NCI-H526 treated with DMSO at 0.1 percent for 48 hours (cell line): ENCODE data around the gene ZMYND19.
"Not testable (repeated sequence)": the region's sequence is repeated elsewhere in the genome, so short reads cannot be mapped to it uniquely, and the experiment has no call there.

Source experiments
- DNase-seq: peaks from one replicate; lab custom pipeline; 2025; lab: John Stamatoyannopoulos, UW

ZMYND19 gene

DNA sequence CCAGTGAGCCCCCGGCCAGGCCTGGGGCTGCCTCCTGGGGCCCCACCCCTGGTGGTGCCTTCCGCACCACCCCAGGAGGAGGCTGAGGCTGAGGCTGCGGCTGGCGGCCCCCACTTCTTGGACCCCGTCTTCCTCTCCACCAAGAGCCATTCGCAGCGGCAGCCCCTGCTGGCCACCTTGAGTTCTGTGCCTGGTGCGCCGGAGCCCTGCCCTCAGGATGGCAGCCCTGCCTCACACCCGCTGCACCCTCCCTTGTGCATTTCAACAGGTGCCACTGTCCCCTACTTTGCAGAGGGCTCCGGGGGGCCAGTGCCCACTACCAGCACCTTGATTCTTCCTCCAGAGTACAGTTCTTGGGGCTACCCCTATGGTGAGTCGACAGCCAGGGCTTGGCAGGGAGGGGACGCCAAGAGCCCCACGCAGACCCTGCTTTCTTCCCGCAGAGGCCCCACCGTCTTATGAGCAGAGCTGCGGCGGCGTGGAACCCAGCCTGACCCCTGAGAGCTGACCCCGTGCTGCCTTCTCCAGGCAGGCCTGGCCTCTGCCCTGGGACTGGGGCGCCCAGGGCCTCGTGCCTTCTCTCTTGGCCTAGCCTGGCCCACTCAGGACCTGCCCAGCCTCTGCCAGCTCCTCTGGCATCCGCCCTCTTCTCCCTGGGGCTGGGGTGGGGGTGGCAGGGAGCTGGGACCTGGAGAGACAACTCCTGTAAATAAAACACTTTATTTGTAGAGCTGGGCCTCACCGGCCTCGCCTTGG lies 24.5 kb upstream of the ZMYND19 start:
- DNase-seq, result no peak

GRCh38 chr9:137613738-137614523 lies 23.6 kb upstream of the ZMYND19 start:
- DNase-seq, result no peak

DNA sequence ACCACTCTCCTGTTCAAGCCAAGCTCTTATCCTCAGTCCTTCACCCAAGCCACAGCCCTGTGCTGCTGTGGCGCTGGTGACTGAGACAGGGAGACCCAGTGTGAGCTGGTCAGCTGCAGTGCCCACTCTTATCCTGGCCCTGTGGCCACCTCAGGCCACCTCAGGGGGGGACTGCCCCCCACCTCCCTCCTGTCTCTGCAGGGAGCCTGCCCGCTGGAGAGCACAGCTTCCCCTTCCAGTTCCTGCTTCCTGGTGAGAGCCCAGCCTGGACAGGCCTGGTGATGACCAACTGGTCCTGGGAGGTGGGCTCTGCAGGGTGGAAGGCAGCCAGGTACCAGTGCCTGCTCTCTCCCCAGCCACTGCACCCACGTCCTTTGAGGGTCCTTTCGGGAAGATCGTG lies 22.9 kb upstream of the ZMYND19 start:
- DNase-seq, result no peak

DNA sequence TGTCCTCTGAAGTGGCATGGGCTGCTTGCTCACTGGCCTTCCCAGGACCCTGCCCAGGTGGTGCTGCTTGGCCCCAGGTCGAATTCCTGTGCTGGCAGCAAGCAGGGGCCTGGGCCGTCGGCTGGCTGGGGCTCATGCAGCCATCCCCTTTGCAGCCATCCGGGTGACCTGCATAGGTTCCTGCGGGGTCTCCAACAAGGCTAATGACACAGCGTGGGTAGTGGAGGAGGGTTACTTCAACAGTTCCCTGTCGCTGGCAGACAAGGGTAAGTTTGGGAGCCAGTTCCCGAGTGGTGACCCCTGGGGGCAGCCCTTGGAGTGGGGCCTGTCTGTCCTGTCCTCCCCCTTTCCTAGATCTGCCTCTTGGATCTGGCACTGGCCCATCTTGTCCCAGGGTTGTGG lies 22.4 kb upstream of the ZMYND19 start:
- DNase-seq, result no peak

GRCh38 chr9:137611623-137612609 lies 21.6 kb upstream of the ZMYND19 start:
- DNase-seq, result no peak

DNA sequence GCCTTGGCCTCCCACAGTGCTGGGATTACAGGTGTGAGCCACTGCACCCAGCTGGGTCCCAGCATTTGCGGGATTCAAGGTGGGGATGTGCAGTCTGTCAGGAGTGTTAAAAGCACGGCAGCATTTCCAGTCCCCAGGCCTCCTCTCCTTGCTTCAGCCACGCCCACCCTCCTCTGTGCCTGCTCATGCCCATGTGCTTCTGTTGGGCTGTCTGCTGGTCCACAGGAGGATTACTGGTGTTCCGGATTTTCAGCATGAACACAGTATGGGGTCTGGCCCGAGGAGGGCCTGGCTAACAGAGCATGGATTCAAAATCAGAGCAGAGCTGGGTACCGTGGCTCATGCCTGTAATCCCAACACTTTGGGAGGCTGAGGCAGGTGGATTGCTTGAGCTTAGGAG lies 20.6 kb upstream of the ZMYND19 start:
- no peak for DNase-seq

DNA sequence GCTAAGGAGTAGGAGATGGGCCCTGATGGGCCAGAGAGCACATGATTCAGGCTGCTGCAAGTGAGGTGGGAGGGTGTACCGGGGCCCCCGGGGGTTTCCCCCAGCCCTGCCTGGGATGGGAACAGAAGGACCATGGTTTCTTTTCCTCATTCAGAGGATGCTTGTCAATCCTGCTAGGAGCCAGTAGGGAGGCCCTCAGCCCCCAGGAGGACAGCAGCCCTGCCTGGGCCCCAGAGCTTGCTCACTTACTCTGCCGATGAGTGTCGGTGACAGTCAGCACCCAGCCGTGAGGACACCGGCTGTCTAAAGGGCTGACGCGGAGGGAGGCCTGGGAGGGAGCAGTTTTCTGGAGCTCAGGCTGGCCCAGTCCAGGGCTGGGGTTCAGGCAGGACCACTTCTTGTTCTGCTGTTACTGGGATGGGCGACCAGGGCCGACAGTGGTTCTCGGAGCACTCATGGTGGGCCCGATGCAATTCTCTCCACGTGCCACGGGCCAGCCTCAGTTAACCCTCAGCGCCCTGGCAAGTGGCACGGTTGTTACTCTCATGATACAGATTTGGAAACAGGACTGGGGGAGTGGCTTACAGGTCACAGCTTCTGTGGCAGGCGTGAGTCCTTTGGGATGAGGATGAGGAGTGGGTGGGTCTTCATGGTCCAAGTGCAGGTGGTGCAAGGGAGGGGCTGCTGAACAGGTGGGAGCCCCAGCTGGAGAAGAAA lies 17.0 kb upstream of the ZMYND19 start:
- DNase-seq, result peak; percentile 2

DNA sequence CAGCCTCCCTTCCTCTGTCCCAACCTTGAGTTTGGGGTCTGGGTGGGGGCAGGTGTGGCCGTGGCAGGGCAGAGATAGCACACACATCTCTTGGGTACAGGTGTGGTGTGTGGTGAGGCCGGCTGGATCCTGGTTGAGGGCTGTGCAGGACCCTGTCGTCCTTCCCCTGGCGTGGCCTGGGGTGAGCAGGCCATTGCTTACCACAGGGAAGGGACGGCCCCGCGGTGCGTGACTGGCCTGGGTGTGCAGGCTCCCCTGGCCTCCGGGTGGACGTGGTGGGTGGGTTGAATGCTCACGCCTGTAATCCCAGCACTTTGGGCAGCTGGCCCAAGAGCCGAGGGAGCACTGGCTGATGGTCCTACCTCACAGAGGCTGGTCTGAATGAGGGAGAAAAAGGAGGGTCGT lies 16.4 kb upstream of the ZMYND19 start:
- DNase-seq, result no peak

DNA sequence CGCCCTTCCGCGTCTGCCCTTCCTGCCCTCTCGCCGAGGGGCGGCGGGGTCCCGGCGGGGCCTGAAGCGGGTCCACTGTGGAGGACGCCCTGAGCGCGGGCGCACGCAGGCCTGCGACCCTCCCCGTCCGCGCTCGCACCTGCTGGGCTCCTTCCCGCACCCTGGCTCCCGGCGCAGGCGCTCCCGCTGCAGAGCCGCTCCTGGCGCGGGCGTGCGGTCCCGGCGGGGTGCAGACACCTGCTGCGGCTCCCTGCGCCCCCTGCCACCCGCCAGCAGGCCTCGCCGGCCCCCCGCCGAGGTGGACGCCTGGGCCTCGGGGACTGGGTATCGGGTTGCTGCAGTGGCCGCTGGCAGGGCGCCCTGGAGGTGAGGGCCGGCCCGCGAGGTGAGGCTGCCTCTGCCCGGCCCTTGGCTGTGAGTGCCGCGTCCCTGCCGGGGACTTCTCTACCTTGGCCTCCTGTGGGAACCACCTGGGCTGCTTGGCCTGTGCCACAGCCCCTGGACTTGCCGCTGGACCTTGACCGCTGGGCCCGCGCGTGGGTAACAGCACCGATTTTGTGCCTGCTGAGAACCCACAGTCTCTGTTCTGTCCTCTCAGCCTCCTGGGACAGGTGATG lies 15.8 kb upstream of the ZMYND19 start:
- DNase-seq, result no peak

DNA sequence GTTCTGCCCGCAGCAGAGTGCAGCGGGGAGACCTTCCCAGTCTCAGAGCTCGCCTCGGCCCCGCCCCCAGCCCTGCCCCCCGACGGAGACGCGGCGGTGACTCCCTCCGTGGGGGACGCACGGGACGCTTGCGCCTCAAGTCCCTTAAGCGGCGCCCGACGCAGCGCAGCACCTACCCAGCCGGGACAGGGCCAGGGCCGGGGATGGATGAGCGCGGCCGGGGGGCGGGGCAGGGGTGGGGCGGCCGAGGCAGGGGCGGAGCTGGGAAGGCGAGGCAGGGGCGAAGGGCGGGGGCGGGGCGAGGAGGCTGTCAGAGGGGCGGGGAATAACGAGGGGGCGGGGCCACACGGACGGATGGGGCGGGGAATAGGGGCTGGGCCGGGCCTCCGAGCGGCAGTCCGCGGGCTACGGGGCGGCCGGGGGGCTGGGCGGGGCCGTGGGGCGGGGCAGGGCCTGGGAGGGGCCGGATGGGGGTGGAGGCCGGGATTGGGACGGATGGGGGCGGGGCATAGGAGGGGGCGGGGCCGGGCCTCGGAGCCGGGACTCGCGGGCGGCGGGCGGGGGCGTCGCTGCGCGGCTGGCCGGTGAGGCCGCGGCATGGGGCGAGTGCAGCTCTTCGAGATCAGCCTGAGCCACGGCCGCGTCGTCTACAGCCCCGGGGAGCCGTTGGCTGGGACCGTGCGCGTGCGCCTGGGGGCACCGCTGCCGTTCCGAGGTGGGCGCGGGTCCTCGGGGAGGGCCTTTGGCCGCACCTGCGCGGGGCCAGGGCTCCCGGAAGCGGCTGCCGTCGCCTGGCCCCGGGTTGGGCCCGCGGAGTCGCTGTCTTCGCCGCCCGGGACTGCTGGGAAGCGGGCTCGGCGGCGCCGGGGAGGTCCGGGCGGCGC lies 15.1 kb upstream of the ZMYND19 start, which contains the start of gene ARRDC1:
ARRDC1 (plus strand) TSS at position 566 of the 884 bp plus-strand sequence; CDS start at position 598, 32 bp downstream.
- peak; percentile 56 for DNase-seq

GRCh38 chr9:137604345-137605086 lies 14.2 kb upstream of the ZMYND19 start:
- DNase-seq, result no peak

DNA sequence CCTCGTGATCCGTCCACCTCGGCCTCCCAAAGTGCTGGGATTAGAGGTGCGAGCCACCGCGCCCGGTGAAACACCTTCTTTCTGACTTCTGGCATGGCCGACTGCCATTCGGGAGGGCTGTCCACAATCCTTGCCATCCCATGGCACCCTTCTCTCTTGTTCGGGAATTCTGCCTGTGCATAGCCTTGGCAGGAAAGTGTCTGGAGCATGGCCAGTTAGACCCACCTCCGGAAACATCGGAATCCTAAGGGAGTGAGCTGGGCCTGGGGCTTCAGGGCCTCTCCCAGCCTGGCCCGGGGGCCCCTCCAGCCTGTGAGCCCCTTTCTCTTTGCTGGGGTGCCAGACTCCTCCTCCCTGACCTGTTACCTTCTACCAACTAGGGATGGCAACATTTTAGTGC lies 13.6 kb upstream of the ZMYND19 start:
- DNase-seq, result no peak

- no peak for DNase-seq
Observed at GRCh38 chr9:137602661-137603060, 12.3 kb upstream of the ZMYND19 start.

DNA sequence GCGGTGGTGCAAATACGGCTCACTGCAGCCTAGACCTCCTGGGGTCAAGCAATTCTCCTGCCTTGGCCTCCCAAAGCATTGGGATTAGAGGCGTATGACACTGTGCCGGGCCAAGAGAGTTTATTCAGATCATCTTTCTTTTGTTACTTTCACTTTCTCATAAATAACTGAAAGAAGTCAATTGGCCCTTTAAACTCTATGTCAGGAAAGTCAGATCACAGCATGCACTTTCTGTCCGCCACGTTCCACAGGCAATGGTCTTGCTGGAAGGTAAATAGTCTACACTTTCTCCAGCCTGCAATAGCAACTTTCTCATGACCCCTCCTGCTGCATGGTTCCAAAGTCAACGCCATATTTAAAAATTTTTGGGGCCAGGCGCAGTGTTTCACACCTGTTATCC lies 8.6 kb upstream of the ZMYND19 start:
- DNase-seq, result no peak

GRCh38 chr9:137596577-137596976 lies 6.3 kb upstream of the ZMYND19 start:
- not testable (repeated sequence) for DNase-seq

DNA sequence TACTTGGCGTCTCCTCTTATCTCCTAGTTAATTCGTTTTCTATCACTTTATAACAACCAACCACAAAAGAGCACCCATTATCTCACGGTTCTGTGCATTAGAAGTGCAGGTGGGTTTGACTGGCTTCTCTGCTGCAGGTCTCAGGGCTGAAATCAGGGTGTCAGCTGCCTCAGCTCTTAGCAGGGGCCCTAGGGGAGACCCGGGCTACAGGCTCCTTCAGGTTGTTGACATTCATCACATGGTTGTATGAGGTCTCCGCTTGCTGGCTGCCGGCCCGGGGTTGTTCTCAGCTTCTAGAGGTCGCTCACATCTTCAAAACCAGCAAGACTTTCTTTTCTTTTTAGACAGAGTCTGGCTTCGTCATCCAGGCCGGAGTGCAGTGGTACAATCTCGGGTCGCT lies 2.9 kb upstream of the ZMYND19 start:
- DNase-seq, result no peak

GRCh38 chr9:137592767-137593166 lies 2.5 kb upstream of the ZMYND19 start:
- no peak for DNase-seq

GRCh38 chr9:137590123-137590468 lies 216 bp downstream of the ZMYND19 start:
- DNase-seq, result no peak

GRCh38 chr9:137589441-137590122 lies 730 bp downstream of the ZMYND19 start:
- no peak for DNase-seq
